ENCODE results near the gene SWAP70.

SWAP70 gene

DNA sequence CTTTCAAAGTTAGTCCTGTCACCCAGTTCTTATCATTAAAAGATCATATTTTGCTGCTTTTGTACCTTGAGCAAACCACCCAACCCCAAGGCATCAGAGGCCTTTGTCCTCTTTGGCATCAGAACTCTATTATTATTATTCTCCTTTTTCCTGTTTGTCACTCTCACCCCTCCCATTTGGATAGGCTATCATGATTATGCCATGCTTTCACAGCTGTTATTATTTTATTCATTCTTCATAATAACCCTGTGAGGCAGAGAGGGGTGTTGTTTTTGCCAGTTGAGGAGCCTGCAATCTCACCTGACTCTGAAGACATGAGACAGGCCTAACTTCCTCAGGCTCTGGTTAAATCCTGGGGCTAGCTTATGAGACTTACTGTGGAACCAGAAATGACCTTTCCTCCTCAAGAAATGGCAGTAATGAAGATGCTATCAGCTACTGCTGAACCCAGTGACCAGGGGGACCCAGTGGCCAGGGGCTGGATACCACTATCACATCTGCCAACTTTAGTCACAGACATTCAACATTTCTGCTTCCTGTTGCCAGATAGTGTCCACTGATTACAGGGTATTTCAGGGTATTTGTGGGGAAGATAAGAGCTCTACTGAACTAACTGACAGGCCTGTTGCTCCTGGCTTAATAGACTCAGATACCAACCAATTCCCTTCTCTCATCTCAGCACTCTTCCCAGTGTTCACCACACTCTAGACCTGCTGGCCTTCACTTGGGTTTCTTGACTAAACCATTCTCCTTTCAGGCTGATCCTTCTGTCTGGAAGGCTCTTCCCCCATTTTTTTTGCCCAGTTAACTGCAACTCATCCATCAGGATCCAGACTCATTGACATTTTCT, 11.8 kb upstream of the SWAP70 start:
- Histone ChIP-seq H3K36me3 (replicated peaks) (no peaks in the 10 kb centered on the region), H3K27ac (no peak overlapping the region), H3K4me3 (ENCODE audit: low read depth, low read length) (no peak overlapping the region), H3K27me3 (replicated peaks) (no peaks in the 10 kb centered on the region)
- DNase-seq: no peak
- TF ChIP-seq, protein P1, sequence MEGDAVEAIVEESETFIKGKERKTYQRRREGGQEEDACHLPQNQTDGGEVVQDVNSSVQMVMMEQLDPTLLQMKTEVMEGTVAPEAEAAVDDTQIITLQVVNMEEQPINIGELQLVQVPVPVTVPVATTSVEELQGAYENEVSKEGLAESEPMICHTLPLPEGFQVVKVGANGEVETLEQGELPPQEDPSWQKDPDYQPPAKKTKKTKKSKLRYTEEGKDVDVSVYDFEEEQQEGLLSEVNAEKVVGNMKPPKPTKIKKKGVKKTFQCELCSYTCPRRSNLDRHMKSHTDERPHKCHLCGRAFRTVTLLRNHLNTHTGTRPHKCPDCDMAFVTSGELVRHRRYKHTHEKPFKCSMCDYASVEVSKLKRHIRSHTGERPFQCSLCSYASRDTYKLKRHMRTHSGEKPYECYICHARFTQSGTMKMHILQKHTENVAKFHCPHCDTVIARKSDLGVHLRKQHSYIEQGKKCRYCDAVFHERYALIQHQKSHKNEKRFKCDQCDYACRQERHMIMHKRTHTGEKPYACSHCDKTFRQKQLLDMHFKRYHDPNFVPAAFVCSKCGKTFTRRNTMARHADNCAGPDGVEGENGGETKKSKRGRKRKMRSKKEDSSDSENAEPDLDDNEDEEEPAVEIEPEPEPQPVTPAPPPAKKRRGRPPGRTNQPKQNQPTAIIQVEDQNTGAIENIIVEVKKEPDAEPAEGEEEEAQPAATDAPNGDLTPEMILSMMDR (IDR thresholded peaks at IDR 0.05; ENCODE audit: low read depth, low read length, missing control alignments): no peak
- in situ Hi-C loops (cut with HindIII; ENCODE audit: low pct_ligation_motif_present, low sequenced_read_pairs): no loop called here

GRCh38 chr11:9653871-9654270, 10.0 kb upstream of the SWAP70 start:
- in situ Hi-C loops (cut with HindIII; ENCODE audit: low pct_ligation_motif_present, low sequenced_read_pairs): no loop called here

GRCh38 chr11:9656864-9657263, 7.0 kb upstream of the SWAP70 start:
- H3K36me3 ChIP-seq (replicated peaks): no peaks in the 10 kb centered on the region
- no peak for DNase-seq
- TF ChIP-seq, protein P1 (IDR thresholded peaks at IDR 0.05; ENCODE audit: low read depth, low read length, missing control alignments): no peak
- in situ Hi-C loops (cut with HindIII; ENCODE audit: low pct_ligation_motif_present, low sequenced_read_pairs): no loop called here
- no peak overlapping the region for H3K27ac ChIP-seq
- no peaks in the 10 kb centered on the region for H3K27me3 ChIP-seq (replicated peaks)
- no peak overlapping the region for H3K4me3 ChIP-seq (ENCODE audit: low read depth, low read length)

More at GRCh38 chr11:9653871-9654270, 10.0 kb upstream of the SWAP70 start:
- no peaks in the 10 kb centered on the region for H3K36me3 ChIP-seq (replicated peaks)
- no peak for DNase-seq
- no peak overlapping the region for H3K27ac ChIP-seq
- no peaks in the 10 kb centered on the region for H3K27me3 ChIP-seq (replicated peaks)
- no peak overlapping the region for H3K4me3 ChIP-seq (ENCODE audit: low read depth, low read length)
- TF ChIP-seq, protein P1 (IDR thresholded peaks at IDR 0.05; ENCODE audit: low read depth, low read length, missing control alignments): no peak

GRCh38 chr11:9657531-9657930, 6.3 kb upstream of the SWAP70 start:
- Histone ChIP-seq H3K27me3 (replicated peaks) (no peaks in the 10 kb centered on the region), H3K27ac (no peak overlapping the region), H3K36me3 (replicated peaks) (no peaks in the 10 kb centered on the region), H3K4me3 (ENCODE audit: low read depth, low read length) (no peak overlapping the region)
- TF ChIP-seq, protein P1 (IDR thresholded peaks at IDR 0.05; ENCODE audit: low read depth, low read length, missing control alignments): no peak
- in situ Hi-C loops (cut with HindIII; ENCODE audit: low pct_ligation_motif_present, low sequenced_read_pairs): no loop called here
- no peak for DNase-seq

DNA sequence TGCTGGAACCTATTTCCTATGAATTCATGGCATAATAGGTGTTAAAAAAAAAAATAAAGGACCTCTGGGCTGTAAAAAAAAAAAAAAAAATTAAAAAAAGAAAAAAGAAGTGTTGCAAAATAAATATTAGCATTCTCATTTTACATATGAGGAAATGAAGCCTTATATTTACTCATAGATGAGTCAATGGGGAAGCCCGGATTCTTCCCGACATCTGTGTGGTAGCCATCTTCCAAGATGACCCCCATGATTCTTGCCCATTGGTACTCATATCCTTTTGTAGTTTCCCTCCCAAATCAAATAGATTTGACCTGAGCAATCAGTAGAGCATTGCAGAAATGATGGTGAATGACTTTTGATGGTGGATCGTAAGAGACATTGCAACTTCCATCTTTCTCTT, 3.0 kb upstream of the SWAP70 start:
- Histone ChIP-seq H3K27me3 (replicated peaks) (no peaks in the 10 kb centered on the region), H3K27ac (no peak overlapping the region), H3K36me3 (replicated peaks) (no peaks in the 10 kb centered on the region), H3K4me3 (ENCODE audit: low read depth, low read length) (no peak overlapping the region)
- in situ Hi-C loops (cut with HindIII; ENCODE audit: low pct_ligation_motif_present, low sequenced_read_pairs): no loop called here
- DNase-seq: no peak
- TF ChIP-seq, protein P1 (IDR thresholded peaks at IDR 0.05; ENCODE audit: low read depth, low read length, missing control alignments): no peak
